SK-N-SH treated with all-trans-retinoic acid at 6 μM for 48 hours (cell line): ENCODE measurements around the gene KMT2B.

Source experiments
- ATAC-seq: fragments of 200-7000 bp; cut with Tn5 transposase; 3 replicates; pipeline ENCODE4 v1.9.1; 2020; ENCODE audit warnings: mild to moderate bottlenecking, moderate library complexity
- ARNTL ChIP-seq: fragments of 450-650 bp; formaldehyde crosslinking; IDR thresholded peaks from 2 replicates; pipeline ENCODE4 v1.5.0; 2020; ENCODE audit warnings: low read depth, mild to moderate bottlenecking, moderate library complexity, borderline replicate concordance
- BACH2 ChIP-seq: fragments of 250-450 bp; sonication (Bioruptor Pico); IDR thresholded peaks from 2 replicates; pipeline ENCODE4 v1.9.0; 2021; ENCODE audit warnings: mild to moderate bottlenecking, borderline replicate concordance
- CSDC2 ChIP-seq: fragments of 250-450 bp; sonication (Bioruptor Pico); IDR thresholded peaks from 2 replicates; pipeline ENCODE4 v1.5.0; 2020; ENCODE audit warnings: mild to moderate bottlenecking, moderate library complexity
- CSRNP3 ChIP-seq: fragments of 250-450 bp; sonication (Bioruptor Pico); IDR thresholded peaks from 2 replicates; pipeline ENCODE4 v1.5.1; 2021; ENCODE audit warnings: mild to moderate bottlenecking, moderate library complexity
- ESRRG ChIP-seq: fragments of 250-450 bp; sonication (Bioruptor Pico); IDR thresholded peaks from 2 replicates; pipeline ENCODE4 v1.6.1; 2021; ENCODE audit warnings: mild to moderate bottlenecking
- ISL1 ChIP-seq: fragments of 250-450 bp; sonication (Bioruptor Pico); IDR thresholded peaks from 2 replicates; pipeline ENCODE4 v2.1.2; 2022; ENCODE audit warnings: mild to moderate bottlenecking, moderate library complexity
- OSR1 ChIP-seq: fragments of 250-450 bp; sonication (Bioruptor Pico); IDR thresholded peaks from 2 replicates; pipeline ENCODE4 v1.8.0; 2022; ENCODE audit warnings: moderate library complexity, mild to moderate bottlenecking, inconsistent platforms
- PATZ1 ChIP-seq: fragments of 250-450 bp; sonication (Bioruptor Pico); IDR thresholded peaks from 2 replicates; pipeline ENCODE4 v1.8.0; 2020; ENCODE audit warnings: mild to moderate bottlenecking, moderate library complexity, borderline replicate concordance
- PPARA ChIP-seq: fragments of 250-450 bp; sonication (Bioruptor Pico); IDR thresholded peaks from 2 replicates; pipeline ENCODE4 v1.5.0; 2020; ENCODE audit warnings: mild to moderate bottlenecking, borderline replicate concordance
- RARB ChIP-seq: fragments of 250-450 bp; sonication (Bioruptor Pico); IDR thresholded peaks from 2 replicates; pipeline ENCODE4 v1.8.0; 2021; ENCODE audit warnings: mild to moderate bottlenecking, moderate library complexity
- TCF4 ChIP-seq: fragments of 250-450 bp; sonication (Bioruptor Pico); IDR thresholded peaks from 2 replicates; pipeline ENCODE4 v1.8.0; 2021; ENCODE audit warnings: mild to moderate bottlenecking, moderate library complexity, borderline replicate concordance
- TOX ChIP-seq: fragments of 250-450 bp; sonication (Bioruptor Pico); IDR thresholded peaks from 2 replicates; pipeline ENCODE4 v1.8.0; 2021; ENCODE audit warnings: mild to moderate bottlenecking, moderate library complexity, borderline replicate concordance
- ZC3H10 ChIP-seq: fragments of 250-450 bp; sonication (Bioruptor Pico); IDR thresholded peaks from 2 replicates; pipeline ENCODE4 v1.5.1; 2021; ENCODE audit warnings: mild to moderate bottlenecking, moderate library complexity
- ZFP3 ChIP-seq: fragments of 250-450 bp; sonication (Bioruptor Pico); IDR thresholded peaks from 2 replicates; pipeline ENCODE4 v1.5.0; 2020; ENCODE audit warnings: mild to moderate bottlenecking, moderate library complexity
- ZFP30 ChIP-seq: fragments of 450-650 bp; formaldehyde crosslinking; IDR thresholded peaks from 2 replicates; pipeline ENCODE4 v1.5.0; 2022; ENCODE audit warnings: mild to moderate bottlenecking, moderate library complexity
- ZNF565 ChIP-seq: fragments of 450-650 bp; formaldehyde crosslinking; conservative IDR thresholded peaks from 2 replicates; pipeline ENCODE4 v1.5.0; 2020; ENCODE audit warnings: low read depth, mild to moderate bottlenecking, moderate library complexity
- ZNF70 ChIP-seq: fragments of 450-650 bp; formaldehyde crosslinking; IDR thresholded peaks from 2 replicates; pipeline ENCODE4 v1.5.0; 2020; ENCODE audit warnings: mild to moderate bottlenecking, moderate library complexity
- ZNF8 ChIP-seq: fragments of 450-650 bp; formaldehyde crosslinking; IDR thresholded peaks from 2 replicates; pipeline ENCODE4 v1.5.0; 2020; ENCODE audit warnings: mild to moderate bottlenecking, moderate library complexity
- TF ChIP-seq, protein P1 (sequence below): fragments of 250-450 bp; sonication (Bioruptor Pico); IDR thresholded peaks from 2 replicates; pipeline ENCODE4 v1.5.1; 2020; ENCODE audit warnings: low read depth, mild to moderate bottlenecking, moderate library complexity
- TF ChIP-seq, protein P2 (sequence below): fragments of 250-450 bp; sonication (Bioruptor Pico); IDR thresholded peaks from 2 replicates; pipeline ENCODE4 v1.5.0; 2020; ENCODE audit warnings: mild to moderate bottlenecking, moderate library complexity
- TF ChIP-seq, protein P3 (sequence below): fragments of 250-450 bp; sonication (Bioruptor Pico); IDR thresholded peaks from 2 replicates; pipeline ENCODE4 v1.8.0; 2021; ENCODE audit warnings: low read depth, mild to moderate bottlenecking, moderate library complexity, borderline replicate concordance

The KMT2B gene

DNA sequence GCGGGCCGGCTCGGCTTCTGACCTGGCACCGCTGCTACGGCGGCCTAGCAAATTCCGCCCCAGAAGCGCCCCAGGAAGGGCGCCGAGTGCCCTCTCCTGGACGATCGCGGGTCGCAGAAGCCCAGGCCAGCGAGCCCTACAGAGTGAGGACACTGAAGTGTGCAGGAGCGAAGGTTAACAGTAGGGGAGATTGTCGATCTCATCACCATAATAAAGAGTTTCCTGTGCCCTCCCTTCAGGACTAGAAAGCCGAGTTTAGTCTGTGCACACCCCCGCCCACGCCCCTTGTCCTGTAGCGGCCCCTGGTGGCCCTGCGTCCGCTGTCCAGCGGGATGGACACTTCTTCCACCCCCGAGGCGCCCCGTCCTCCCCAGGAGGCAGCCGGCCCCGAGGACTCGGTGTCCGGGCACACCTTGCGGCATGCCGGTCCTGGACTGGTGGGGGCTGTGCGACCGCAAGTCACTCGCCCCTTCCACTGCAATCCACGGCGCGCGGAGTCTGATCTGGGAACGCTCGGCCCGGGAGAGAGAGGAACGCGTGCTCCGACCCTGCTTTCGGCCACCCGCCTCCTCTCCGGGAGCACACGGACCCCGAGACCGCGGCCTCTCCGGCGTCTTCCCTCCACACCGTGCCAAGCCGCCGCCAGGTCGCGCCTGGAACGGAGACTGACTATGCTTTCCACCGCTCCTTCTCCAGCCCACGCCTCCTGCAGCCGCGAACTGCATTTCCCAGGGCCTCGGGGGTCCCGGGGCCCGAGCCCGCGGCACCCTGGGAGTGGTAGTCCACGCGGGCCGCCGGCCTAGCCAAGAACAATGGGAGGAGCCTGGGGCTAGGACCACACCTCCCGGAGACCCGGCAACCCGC lies 770 bp upstream of the KMT2B start:
- peak; percentile 91 for ATAC-seq
- no peak for TF ChIP-seq ZNF8 (CRISPR knock-in tag)
- no peak for TF ChIP-seq CSRNP3 (CRISPR knock-in tag)
- TF ChIP-seq OSR1 (CRISPR knock-in tag), result no peak
- TF ChIP-seq ZFP30 (CRISPR knock-in tag), result no peak
- TF ChIP-seq, protein P1, sequence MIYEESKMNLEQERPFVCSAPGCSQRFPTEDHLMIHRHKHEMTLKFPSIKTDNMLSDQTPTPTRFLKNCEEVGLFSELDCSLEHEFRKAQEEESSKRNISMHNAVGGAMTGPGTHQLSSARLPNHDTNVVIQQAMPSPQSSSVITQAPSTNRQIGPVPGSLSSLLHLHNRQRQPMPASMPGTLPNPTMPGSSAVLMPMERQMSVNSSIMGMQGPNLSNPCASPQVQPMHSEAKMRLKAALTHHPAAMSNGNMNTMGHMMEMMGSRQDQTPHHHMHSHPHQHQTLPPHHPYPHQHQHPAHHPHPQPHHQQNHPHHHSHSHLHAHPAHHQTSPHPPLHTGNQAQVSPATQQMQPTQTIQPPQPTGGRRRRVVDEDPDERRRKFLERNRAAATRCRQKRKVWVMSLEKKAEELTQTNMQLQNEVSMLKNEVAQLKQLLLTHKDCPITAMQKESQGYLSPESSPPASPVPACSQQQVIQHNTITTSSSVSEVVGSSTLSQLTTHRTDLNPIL (CRISPR knock-in tag), result no peak
- TF ChIP-seq CSDC2, result 0 out of 2 replicates have a peak, but pooled peaks have one; percentile 35
- no peak for TF ChIP-seq BACH2
- TF ChIP-seq ESRRG (CRISPR knock-in tag), result no peak
- TF ChIP-seq, protein P2, sequence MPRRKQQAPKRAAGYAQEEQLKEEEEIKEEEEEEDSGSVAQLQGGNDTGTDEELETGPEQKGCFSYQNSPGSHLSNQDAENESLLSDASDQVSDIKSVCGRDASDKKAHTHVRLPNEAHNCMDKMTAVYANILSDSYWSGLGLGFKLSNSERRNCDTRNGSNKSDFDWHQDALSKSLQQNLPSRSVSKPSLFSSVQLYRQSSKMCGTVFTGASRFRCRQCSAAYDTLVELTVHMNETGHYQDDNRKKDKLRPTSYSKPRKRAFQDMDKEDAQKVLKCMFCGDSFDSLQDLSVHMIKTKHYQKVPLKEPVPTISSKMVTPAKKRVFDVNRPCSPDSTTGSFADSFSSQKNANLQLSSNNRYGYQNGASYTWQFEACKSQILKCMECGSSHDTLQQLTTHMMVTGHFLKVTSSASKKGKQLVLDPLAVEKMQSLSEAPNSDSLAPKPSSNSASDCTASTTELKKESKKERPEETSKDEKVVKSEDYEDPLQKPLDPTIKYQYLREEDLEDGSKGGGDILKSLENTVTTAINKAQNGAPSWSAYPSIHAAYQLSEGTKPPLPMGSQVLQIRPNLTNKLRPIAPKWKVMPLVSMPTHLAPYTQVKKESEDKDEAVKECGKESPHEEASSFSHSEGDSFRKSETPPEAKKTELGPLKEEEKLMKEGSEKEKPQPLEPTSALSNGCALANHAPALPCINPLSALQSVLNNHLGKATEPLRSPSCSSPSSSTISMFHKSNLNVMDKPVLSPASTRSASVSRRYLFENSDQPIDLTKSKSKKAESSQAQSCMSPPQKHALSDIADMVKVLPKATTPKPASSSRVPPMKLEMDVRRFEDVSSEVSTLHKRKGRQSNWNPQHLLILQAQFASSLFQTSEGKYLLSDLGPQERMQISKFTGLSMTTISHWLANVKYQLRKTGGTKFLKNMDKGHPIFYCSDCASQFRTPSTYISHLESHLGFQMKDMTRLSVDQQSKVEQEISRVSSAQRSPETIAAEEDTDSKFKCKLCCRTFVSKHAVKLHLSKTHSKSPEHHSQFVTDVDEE, result peak; percentile 86
- no peak for TF ChIP-seq RARB (CRISPR knock-in tag)
- TF ChIP-seq, protein P3, sequence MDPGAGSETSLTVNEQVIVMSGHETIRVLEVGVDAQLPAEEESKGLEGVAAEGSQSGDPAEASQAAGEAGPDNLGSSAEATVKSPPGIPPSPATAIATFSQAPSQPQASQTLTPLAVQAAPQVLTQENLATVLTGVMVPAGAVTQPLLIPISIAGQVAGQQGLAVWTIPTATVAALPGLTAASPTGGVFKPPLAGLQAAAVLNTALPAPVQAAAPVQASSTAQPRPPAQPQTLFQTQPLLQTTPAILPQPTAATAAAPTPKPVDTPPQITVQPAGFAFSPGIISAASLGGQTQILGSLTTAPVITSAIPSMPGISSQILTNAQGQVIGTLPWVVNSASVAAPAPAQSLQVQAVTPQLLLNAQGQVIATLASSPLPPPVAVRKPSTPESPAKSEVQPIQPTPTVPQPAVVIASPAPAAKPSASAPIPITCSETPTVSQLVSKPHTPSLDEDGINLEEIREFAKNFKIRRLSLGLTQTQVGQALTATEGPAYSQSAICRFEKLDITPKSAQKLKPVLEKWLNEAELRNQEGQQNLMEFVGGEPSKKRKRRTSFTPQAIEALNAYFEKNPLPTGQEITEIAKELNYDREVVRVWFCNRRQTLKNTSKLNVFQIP (CRISPR knock-in tag), result no peak
- TF ChIP-seq ZC3H10, result no peak
- no peak for TF ChIP-seq ZNF565 (CRISPR knock-in tag)
- peak; percentile 31; the same call in 1 of the 2 replicates for TF ChIP-seq ZFP3
- TF ChIP-seq ISL1, result no peak
- TF ChIP-seq PPARA (CRISPR knock-in tag), result no peak
- TF ChIP-seq PATZ1 (CRISPR knock-in tag), result no peak

DNA sequence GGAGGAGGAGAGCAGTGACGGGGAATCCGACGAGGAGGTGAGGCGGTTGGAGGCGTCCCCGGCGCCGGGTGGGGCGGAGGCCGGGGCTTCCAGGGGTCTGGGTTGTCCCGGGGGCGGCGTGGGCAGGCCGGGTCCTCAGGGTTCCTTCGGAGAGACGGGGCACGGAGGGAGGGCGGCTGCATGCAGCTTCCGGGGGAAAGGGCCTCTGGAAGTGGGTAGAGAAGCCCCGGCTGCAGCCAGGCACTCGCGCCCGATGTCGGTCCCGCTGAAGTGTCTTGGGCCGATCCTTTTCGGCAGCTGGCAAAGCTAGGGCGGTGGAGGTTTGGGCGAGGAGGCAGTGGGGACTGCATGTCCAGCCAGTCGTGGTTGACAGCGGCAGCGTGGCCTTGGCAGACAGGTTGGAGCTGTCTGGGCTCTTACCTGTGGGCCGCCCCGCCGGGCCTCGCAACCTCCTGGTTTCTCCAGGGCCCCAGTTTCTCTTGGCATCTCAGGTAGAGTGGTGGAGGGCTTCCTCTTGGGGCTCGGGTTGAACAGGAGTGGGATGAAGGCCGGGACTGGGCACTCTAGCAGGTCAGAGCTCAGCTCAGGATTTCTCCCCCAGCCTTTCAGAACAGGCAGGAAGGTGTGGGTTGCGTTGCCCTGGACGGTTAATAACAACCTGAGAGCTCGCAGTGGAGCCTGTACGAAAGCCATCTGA lies 690 bp downstream of the KMT2B start:
- ATAC-seq, result no peak
- TF ChIP-seq ZNF8 (CRISPR knock-in tag), result no peak
- TF ChIP-seq RARB (CRISPR knock-in tag), result no peak
- TF ChIP-seq TCF4, result no peak
- no peak for TF ChIP-seq ESRRG (CRISPR knock-in tag)
- no peak for TF ChIP-seq ARNTL (CRISPR knock-in tag)
- TF ChIP-seq, protein P1 (CRISPR knock-in tag), result no peak
- no peak for TF ChIP-seq ZNF70
- TF ChIP-seq, protein P2, result no peak
- TF ChIP-seq PPARA (CRISPR knock-in tag), result no peak
- no peak for TF ChIP-seq TOX
- TF ChIP-seq PATZ1 (CRISPR knock-in tag), result no peak
